Panc1 (cell line): ENCODE data around the gene LDHAL6B.

ENCODE experiments used
- SIN3A ChIP-seq: IDR thresholded peaks from 2 replicates; pipeline ENCODE4 v1.6.1; 2012; ENCODE audit warnings: low read depth, mild to moderate bottlenecking, low read length, moderate library complexity, borderline replicate concordance; ENCODE audit not compliant: insufficient read depth
- TF ChIP-seq, protein P1 (sequence below): fragments of 450-650 bp; IDR thresholded peaks from 2 replicates; pipeline ENCODE4 v1.5.1; 2017; ENCODE audit warnings: mild to moderate bottlenecking

DNA sequence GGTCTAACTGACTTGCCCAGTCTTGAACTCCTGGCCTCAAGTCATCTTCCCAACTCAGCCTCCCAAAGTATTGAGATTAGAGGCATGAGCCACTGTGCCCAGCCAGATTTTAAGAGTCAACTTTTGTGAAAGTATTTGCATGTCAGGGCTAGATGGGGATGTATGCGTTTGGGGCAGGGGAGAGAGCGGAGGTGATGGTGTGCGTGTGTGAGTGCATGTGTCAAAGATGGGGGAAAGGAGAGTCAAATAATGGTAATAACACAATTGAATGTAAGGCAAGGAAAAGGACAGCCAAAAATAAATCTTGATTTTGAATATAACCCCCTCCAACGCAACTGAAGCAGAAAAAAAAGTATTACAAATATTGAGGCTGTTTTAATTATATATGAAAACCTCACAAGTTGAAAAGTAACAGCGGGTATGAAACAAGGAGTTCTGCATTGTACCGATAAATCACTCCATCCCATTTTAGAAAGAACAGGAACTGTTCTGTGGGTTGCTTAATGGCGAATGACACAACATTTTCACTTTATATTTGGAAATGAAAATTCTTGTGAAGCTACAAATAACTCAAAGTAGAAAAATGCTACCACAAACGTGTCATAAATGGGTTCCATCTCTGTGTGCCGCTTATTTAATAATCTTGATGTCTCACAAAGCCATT lies 29.9 kb upstream of the LDHAL6B start:
- no peak for TF ChIP-seq SIN3A
- TF ChIP-seq, protein P1, sequence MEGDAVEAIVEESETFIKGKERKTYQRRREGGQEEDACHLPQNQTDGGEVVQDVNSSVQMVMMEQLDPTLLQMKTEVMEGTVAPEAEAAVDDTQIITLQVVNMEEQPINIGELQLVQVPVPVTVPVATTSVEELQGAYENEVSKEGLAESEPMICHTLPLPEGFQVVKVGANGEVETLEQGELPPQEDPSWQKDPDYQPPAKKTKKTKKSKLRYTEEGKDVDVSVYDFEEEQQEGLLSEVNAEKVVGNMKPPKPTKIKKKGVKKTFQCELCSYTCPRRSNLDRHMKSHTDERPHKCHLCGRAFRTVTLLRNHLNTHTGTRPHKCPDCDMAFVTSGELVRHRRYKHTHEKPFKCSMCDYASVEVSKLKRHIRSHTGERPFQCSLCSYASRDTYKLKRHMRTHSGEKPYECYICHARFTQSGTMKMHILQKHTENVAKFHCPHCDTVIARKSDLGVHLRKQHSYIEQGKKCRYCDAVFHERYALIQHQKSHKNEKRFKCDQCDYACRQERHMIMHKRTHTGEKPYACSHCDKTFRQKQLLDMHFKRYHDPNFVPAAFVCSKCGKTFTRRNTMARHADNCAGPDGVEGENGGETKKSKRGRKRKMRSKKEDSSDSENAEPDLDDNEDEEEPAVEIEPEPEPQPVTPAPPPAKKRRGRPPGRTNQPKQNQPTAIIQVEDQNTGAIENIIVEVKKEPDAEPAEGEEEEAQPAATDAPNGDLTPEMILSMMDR = no peak
